ENCODE measurements around the gene LRRK1.

GRCh38 chr15:100952566-100952965, 33.4 kb downstream of the LRRK1 start:
- TF ChIP-seq CTCF (IDR thresholded peaks at IDR 0.05; ENCODE audit: low read depth, low read length): no peak
- TF ChIP-seq EZH2phosphoT487 (IDR thresholded peaks at IDR 0.05; ENCODE audit: low read depth): no peak

Data from OCI-LY3 (cell line).